Measurements from ENCODE around the gene SLC41A3.

Gene SLC41A3

GRCh38 chr3:126052196-126053058 is 31.5 kb downstream of the SLC41A3 start:
- H4K5ac ChIP-seq (ENCODE audit: low read length), result no peak overlapping the region
- H3K4me2 ChIP-seq (ENCODE audit: low read length), result no peak overlapping the region
- H3K4ac ChIP-seq (ENCODE audit: low read depth, low read length), result no peak overlapping the region
- no peak overlapping the region for H3K23ac ChIP-seq (ENCODE audit: low read length)
- no peak overlapping the region for H3K9ac ChIP-seq (ENCODE audit: low read length)
- H3K27me3 ChIP-seq (ENCODE audit: insufficient read depth, low read length, poor library complexity), result no peaks in the 10 kb centered on the region
- no CpG with 5 or more reads among the region's 16 CpGs for WGBS (ENCODE audit: extremely low coverage, insufficient coverage, low lambda C conversion rate)
- H3K4me3 ChIP-seq (ENCODE audit: low read length), result no peak overlapping the region
- H3K18ac ChIP-seq (ENCODE audit: low read length), result no peak overlapping the region
- H3K27ac ChIP-seq (ENCODE audit: low read depth, low read length), result no peak overlapping the region
- no peak overlapping the region for H2AK5ac ChIP-seq (ENCODE audit: low read length)
- no peak overlapping the region for H2BK5ac ChIP-seq (ENCODE audit: low read length)
- H4K8ac ChIP-seq (ENCODE audit: low read depth, low read length), result no peak overlapping the region
- no peaks in the 10 kb centered on the region for H3K79me2 ChIP-seq (ENCODE audit: control insufficient read depth, insufficient read depth, low read length)
- H3K36me3 ChIP-seq (ENCODE audit: control insufficient read depth, insufficient read depth, low read length), result no peaks in the 10 kb centered on the region
- no peak overlapping the region for H2BK120ac ChIP-seq (ENCODE audit: low read depth, low read length)
- DNase-seq, result no peak
- H3K79me1 ChIP-seq (ENCODE audit: low read length), result no peaks in the 10 kb centered on the region
- H3K4me1 ChIP-seq (ENCODE audit: control insufficient read depth, low read depth, low read length), result no peaks in the 10 kb centered on the region
- no peak overlapping the region for H2BK15ac ChIP-seq (replicated peaks; ENCODE audit: low read depth)
- no peak overlapping the region for H3K56ac ChIP-seq (ENCODE audit: low read length)

DNA sequence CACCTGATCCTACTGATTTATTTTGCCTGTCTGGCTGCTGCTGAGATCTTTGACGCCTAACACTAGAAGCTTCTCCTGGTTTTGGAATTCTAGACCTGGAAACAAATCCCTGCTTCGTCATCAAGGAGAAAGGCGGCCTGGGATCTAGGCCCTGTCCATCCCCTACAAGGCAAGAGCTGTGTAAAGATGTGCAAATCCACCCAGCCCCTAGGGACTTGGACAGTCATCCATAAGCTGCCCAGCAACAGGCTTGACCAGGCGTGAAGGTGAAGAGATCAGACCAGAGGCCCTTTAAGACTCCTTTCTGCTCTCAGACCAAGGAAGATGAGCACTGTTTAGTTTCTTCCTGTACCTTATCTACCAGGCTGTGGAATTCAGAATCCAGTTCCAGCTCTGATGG is 32.2 kb downstream of the SLC41A3 start:
- WGBS (ENCODE audit: extremely low coverage, insufficient coverage, low lambda C conversion rate), result no CpG with 5 or more reads among the region's 4 CpGs
- no peak overlapping the region for H3K4me3 ChIP-seq (ENCODE audit: low read length)

GRCh38 chr3:126051234-126051633 is 32.7 kb downstream of the SLC41A3 start:
- H2AK5ac ChIP-seq (ENCODE audit: low read length), result no peak overlapping the region
- H3K56ac ChIP-seq (ENCODE audit: low read length), result no peak overlapping the region
- no peaks in the 10 kb centered on the region for H3K79me2 ChIP-seq (ENCODE audit: control insufficient read depth, insufficient read depth, low read length)
- no peak for DNase-seq
- no peak overlapping the region for H4K5ac ChIP-seq (ENCODE audit: low read length)
- H3K9ac ChIP-seq (ENCODE audit: low read length), result no peak overlapping the region
- H3K4me3 ChIP-seq (ENCODE audit: low read length), result no peak overlapping the region
- H3K27ac ChIP-seq (ENCODE audit: low read depth, low read length), result no peak overlapping the region
- H2BK120ac ChIP-seq (ENCODE audit: low read depth, low read length), result no peak overlapping the region
- no peak overlapping the region for H3K4me2 ChIP-seq (ENCODE audit: low read length)
- no peak overlapping the region for H3K18ac ChIP-seq (ENCODE audit: low read length)
- H3K27me3 ChIP-seq (ENCODE audit: insufficient read depth, low read length, poor library complexity), result no peaks in the 10 kb centered on the region
- H3K79me1 ChIP-seq (ENCODE audit: low read length), result no peaks in the 10 kb centered on the region
- no peak overlapping the region for H3K4ac ChIP-seq (ENCODE audit: low read depth, low read length)
- WGBS (ENCODE audit: extremely low coverage, insufficient coverage, low lambda C conversion rate), result no CpG with 5 or more reads among the region's 8 CpGs
- no peak overlapping the region for H4K8ac ChIP-seq (ENCODE audit: low read depth, low read length)
- no peak overlapping the region for H3K23ac ChIP-seq (ENCODE audit: low read length)
- H3K4me1 ChIP-seq (ENCODE audit: control insufficient read depth, low read depth, low read length), result no peaks in the 10 kb centered on the region
- H3K36me3 ChIP-seq (ENCODE audit: control insufficient read depth, insufficient read depth, low read length), result no peaks in the 10 kb centered on the region
- no peak overlapping the region for H2BK15ac ChIP-seq (replicated peaks; ENCODE audit: low read depth)
- H2BK5ac ChIP-seq (ENCODE audit: low read length), result no peak overlapping the region

More for the DNA sequence above, 32.2 kb downstream of the SLC41A3 start:
- no peak overlapping the region for H3K56ac ChIP-seq (ENCODE audit: low read length)
- no peaks in the 10 kb centered on the region for H3K4me1 ChIP-seq (ENCODE audit: control insufficient read depth, low read depth, low read length)
- no peak overlapping the region for H3K27ac ChIP-seq (ENCODE audit: low read depth, low read length)
- no peak overlapping the region for H2BK15ac ChIP-seq (replicated peaks; ENCODE audit: low read depth)
- DNase-seq, result no peak
- no peak overlapping the region for H2BK120ac ChIP-seq (ENCODE audit: low read depth, low read length)
- H2AK5ac ChIP-seq (ENCODE audit: low read length), result no peak overlapping the region
- H4K5ac ChIP-seq (ENCODE audit: low read length), result no peak overlapping the region
- H2BK5ac ChIP-seq (ENCODE audit: low read length), result no peak overlapping the region
- H3K4me2 ChIP-seq (ENCODE audit: low read length), result no peak overlapping the region
- H3K27me3 ChIP-seq (ENCODE audit: insufficient read depth, low read length, poor library complexity), result no peaks in the 10 kb centered on the region
- H3K79me2 ChIP-seq (ENCODE audit: control insufficient read depth, insufficient read depth, low read length), result no peaks in the 10 kb centered on the region
- no peaks in the 10 kb centered on the region for H3K36me3 ChIP-seq (ENCODE audit: control insufficient read depth, insufficient read depth, low read length)
- H4K8ac ChIP-seq (ENCODE audit: low read depth, low read length), result no peak overlapping the region
- no peak overlapping the region for H3K4ac ChIP-seq (ENCODE audit: low read depth, low read length)
- no peak overlapping the region for H3K23ac ChIP-seq (ENCODE audit: low read length)
- no peak overlapping the region for H3K9ac ChIP-seq (ENCODE audit: low read length)
- H3K79me1 ChIP-seq (ENCODE audit: low read length), result no peaks in the 10 kb centered on the region
- H3K18ac ChIP-seq (ENCODE audit: low read length), result no peak overlapping the region

- H2BK120ac ChIP-seq (ENCODE audit: low read depth, low read length), result no peak overlapping the region
- H3K36me3 ChIP-seq (ENCODE audit: control insufficient read depth, insufficient read depth, low read length), result no peaks in the 10 kb centered on the region
- no CpG with 5 or more reads among the region's 10 CpGs for WGBS (ENCODE audit: extremely low coverage, insufficient coverage, low lambda C conversion rate)
- H3K27ac ChIP-seq (ENCODE audit: low read depth, low read length), result no peak overlapping the region
- H3K9ac ChIP-seq (ENCODE audit: low read length), result no peak overlapping the region
- no peak overlapping the region for H3K18ac ChIP-seq (ENCODE audit: low read length)
- no peak overlapping the region for H2AK5ac ChIP-seq (ENCODE audit: low read length)
- H3K56ac ChIP-seq (ENCODE audit: low read length), result no peak overlapping the region
- no peak overlapping the region for H2BK5ac ChIP-seq (ENCODE audit: low read length)
- no peaks in the 10 kb centered on the region for H3K79me1 ChIP-seq (ENCODE audit: low read length)
- no peak overlapping the region for H3K23ac ChIP-seq (ENCODE audit: low read length)
- no peaks in the 10 kb centered on the region for H3K4me1 ChIP-seq (ENCODE audit: control insufficient read depth, low read depth, low read length)
- no peaks in the 10 kb centered on the region for H3K27me3 ChIP-seq (ENCODE audit: insufficient read depth, low read length, poor library complexity)
- no peak overlapping the region for H4K8ac ChIP-seq (ENCODE audit: low read depth, low read length)
- no peaks in the 10 kb centered on the region for H3K79me2 ChIP-seq (ENCODE audit: control insufficient read depth, insufficient read depth, low read length)
- no peak overlapping the region for H4K5ac ChIP-seq (ENCODE audit: low read length)
- DNase-seq, result no peak
- no peak overlapping the region for H3K4me3 ChIP-seq (ENCODE audit: low read length)
- no peak overlapping the region for H3K4ac ChIP-seq (ENCODE audit: low read depth, low read length)
- no peak overlapping the region for H2BK15ac ChIP-seq (replicated peaks; ENCODE audit: low read depth)
- no peak overlapping the region for H3K4me2 ChIP-seq (ENCODE audit: low read length)
These were observed 33.3 kb downstream of the SLC41A3 start for GRCh38 chr3:126050626-126051025.

DNA sequence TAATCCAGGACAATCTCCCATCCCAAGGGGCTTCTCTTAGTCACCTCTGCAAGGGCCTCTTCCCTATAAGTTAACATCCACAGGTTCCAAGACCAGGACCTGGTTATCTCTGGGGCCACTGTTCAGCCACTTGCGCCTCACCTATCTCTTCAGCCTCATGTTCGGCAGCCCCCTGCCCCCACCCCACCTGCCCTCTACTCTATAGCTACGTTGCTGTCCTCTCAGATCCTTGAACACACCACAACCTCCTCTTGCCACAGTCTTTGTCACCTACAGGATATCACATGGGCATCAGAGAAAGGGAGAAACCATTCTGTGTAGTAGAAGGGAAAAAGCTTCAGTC is 33.9 kb downstream of the SLC41A3 start:
- Histone ChIP-seq H4K8ac (ENCODE audit: low read depth, low read length) (no peak overlapping the region), H3K4me2 (ENCODE audit: low read length) (no peak overlapping the region), H3K56ac (ENCODE audit: low read length) (no peak overlapping the region), H3K36me3 (ENCODE audit: control insufficient read depth, insufficient read depth, low read length) (no peaks in the 10 kb centered on the region), H3K4me3 (ENCODE audit: low read length) (no peak overlapping the region), H4K5ac (ENCODE audit: low read length) (no peak overlapping the region), H2BK120ac (ENCODE audit: low read depth, low read length) (no peak overlapping the region), H3K9ac (ENCODE audit: low read length) (no peak overlapping the region), H2AK5ac (ENCODE audit: low read length) (no peak overlapping the region), H3K79me2 (ENCODE audit: control insufficient read depth, insufficient read depth, low read length) (no peaks in the 10 kb centered on the region), H3K4me1 (ENCODE audit: control insufficient read depth, low read depth, low read length) (no peaks in the 10 kb centered on the region), H3K27me3 (ENCODE audit: insufficient read depth, low read length, poor library complexity) (no peaks in the 10 kb centered on the region), H3K18ac (ENCODE audit: low read length) (no peak overlapping the region), H3K4ac (ENCODE audit: low read depth, low read length) (no peak overlapping the region), H3K23ac (ENCODE audit: low read length) (no peak overlapping the region), H3K79me1 (ENCODE audit: low read length) (no peaks in the 10 kb centered on the region), H3K27ac (ENCODE audit: low read depth, low read length) (no peak overlapping the region), H2BK15ac (replicated peaks; ENCODE audit: low read depth) (no peak overlapping the region), H2BK5ac (ENCODE audit: low read length) (no peak overlapping the region)
- no peak for DNase-seq
- WGBS (ENCODE audit: extremely low coverage, insufficient coverage, low lambda C conversion rate), result no CpG with 5 or more reads among the region's 3 CpGs

All from mesendoderm (in vitro differentiated cells).